Activated CD4-positive, alpha-beta memory T cell treated with anti-CD3 and anti-CD28 coated beads for 36 hours (primary cell): Measurements from ENCODE around the gene CHD5. TPM values are rescaled to one million over a fixed set of nuclear protein-coding genes. Genes with fewer than 3 reads are reported as not detected.

Experiments
- CTCF ChIA-PET: fragments of 350-600 bp; sonication (Branson Sonifier 250); formaldehyde crosslinking; loops from one replicate; lab custom pipeline; 2021; ENCODE audit warnings: antibody characterized with exemption, inconsistent platforms; lab: Charles Lee
- POLR2A ChIA-PET: fragments of 350-600 bp; sonication (Branson Sonifier 250); formaldehyde crosslinking; loops from one replicate; lab custom pipeline; 2021; ENCODE audit warnings: antibody characterized with exemption; lab: Charles Lee
- DNase-seq: peaks from one replicate; pipeline ENCODE4 v3.0.0-alpha.2; 2020
- H3K27ac Mint-ChIP-seq: one replicate; pipeline ENCODE4 v1.8.0; 2021; ENCODE audit warnings: mixed read lengths
- H3K27me3 Mint-ChIP-seq: one replicate; pipeline ENCODE4 v1.8.0; 2021; ENCODE audit warnings: mixed read lengths
- H3K36me3 Mint-ChIP-seq: one replicate; pipeline ENCODE4 v1.8.0; 2021; ENCODE audit warnings: mixed read lengths
- H3K4me1 Mint-ChIP-seq: one replicate; pipeline ENCODE4 v1.8.0; 2021; ENCODE audit warnings: low read depth, mixed read lengths
- H3K4me3 Mint-ChIP-seq: one replicate; pipeline ENCODE4 v1.8.0; 2021; ENCODE audit warnings: mild to moderate bottlenecking, mixed read lengths
- H3K9me3 Mint-ChIP-seq: one replicate; pipeline ENCODE4 v1.8.0; 2021; ENCODE audit warnings: mixed read lengths
- intact Hi-C: fragments of 100-400 bp; cut with micrococcal nuclease; formaldehyde crosslinking; loops from one replicate; pipeline ENCODE4 v1.15.1; 2023
- total RNA-seq, 2 experiments: library from RNA; stranded (reverse); gene quantifications; one replicate each; pipeline ENCODE4 v1.2.3, GENCODE V29; 2021

Gene CHD5
- total RNA-seq, 2 experiments from 2014 or later = 0.38 to 0.51 TPM

DNA sequence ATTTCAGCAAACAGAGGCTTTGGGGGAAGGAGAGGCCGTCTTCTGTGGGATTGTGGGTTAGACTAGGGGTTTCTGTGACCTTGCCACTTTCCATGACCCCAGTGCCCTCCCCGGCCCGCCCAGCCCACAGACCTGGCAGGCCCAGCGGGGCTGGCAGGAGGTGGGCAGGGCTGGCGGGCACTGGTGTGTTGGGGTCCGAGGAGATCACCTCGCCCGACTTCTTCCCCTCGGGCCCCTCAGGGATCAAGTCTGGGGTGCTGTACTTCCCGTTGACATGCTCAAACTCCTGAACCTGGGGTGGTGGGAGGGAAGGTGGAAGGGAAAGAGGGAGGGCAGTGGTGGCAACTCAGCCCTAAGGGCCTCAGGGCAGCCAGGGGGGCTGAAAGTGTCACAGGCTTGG lies 56.3 kb downstream of the CHD5 start:
- ChIA-PET CTCF (no interaction called here), POLR2A (no interaction called here)
- peaks cover 2% of the 10 kb centered on the region for H3K27me3 Mint-ChIP-seq
- H3K36me3 Mint-ChIP-seq = no peaks in the 10 kb centered on the region
- H3K4me1 Mint-ChIP-seq = peaks cover 2% of the 10 kb centered on the region
- H3K9me3 Mint-ChIP-seq = no peaks in the 10 kb centered on the region
- intact Hi-C loops = no loop called here
- DNase-seq = no peak
- no peak overlapping the region for H3K27ac Mint-ChIP-seq
- no peak overlapping the region for H3K4me3 Mint-ChIP-seq

DNA sequence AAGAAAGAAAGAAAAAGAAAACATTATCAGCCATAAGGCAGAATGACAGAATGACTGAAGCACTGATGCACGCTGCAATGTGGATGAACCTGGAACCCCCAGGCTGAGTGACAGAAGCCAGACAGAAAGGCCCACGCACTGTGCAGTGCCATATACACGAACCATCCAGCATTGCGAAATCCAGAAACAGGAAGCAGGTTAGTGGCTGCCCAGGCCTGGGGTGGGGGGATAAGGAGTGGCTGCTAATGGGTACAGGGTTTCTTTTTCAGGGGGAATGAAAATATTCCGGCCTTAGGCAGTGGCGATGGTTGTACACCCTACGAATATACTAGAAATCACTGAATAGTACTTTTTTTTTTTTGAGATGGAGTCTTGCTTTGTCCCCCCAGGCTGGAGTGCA lies 57.0 kb downstream of the CHD5 start:
- CTCF ChIA-PET = no interaction called here
- POLR2A ChIA-PET = no interaction called here
- H3K27ac Mint-ChIP-seq = no peak overlapping the region
- H3K27me3 Mint-ChIP-seq = peaks cover 2% of the 10 kb centered on the region
- no peak for DNase-seq
- H3K4me3 Mint-ChIP-seq = no peak overlapping the region
- H3K9me3 Mint-ChIP-seq = no peaks in the 10 kb centered on the region
- no peaks in the 10 kb centered on the region for H3K36me3 Mint-ChIP-seq
- H3K4me1 Mint-ChIP-seq = peaks cover 2% of the 10 kb centered on the region
- intact Hi-C loops = no loop called here

DNA sequence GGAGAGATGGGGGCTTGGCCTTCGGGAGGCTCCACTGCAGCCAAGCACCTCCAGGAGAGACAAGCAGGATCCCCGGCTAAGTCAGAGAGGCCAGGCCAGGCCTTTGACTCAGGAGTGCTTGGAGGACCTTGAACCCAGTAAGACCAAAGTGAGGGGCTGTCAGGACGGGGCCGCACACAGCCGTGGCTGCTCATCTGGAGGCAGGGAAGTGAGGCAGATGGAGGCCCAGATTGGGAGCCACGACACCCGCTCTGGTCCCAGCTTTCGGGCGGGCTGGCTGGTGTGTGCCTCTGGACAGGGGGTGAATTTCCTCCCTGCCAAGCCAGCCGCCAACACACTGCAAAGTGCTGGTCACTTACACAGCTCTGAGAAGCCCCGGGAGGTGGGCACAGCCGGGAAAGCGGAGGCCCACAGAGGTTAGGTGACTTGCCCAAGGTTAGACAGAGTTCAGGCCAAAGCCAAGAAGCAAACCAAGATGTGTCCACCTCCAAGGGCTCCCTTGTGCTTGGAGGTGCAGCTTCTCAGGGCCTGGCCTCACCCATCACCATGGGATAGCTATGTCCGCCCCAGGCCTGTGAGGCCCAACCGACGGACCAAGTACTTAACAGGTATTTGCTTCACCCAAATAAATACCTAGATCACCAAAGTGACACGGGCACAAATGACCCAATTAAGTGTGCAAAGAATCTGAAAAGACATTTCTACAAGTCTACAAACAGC lies 58.3 kb downstream of the CHD5 start:
- H3K27ac Mint-ChIP-seq = no peak overlapping the region
- peaks cover 2% of the 10 kb centered on the region for H3K27me3 Mint-ChIP-seq
- H3K4me1 Mint-ChIP-seq = no peaks in the 10 kb centered on the region
- intact Hi-C loops = loop anchor here (1.0 kb wide), 1 partner anchor 26 kb away; no protein-coding TSS in a partner anchor
- no peak overlapping the region for H3K4me3 Mint-ChIP-seq
- ChIA-PET CTCF (no interaction called here), POLR2A (no interaction called here)
- peaks cover 9% of the 10 kb centered on the region for H3K9me3 Mint-ChIP-seq
- DNase-seq = no peak
- H3K36me3 Mint-ChIP-seq = no peaks in the 10 kb centered on the region

DNA sequence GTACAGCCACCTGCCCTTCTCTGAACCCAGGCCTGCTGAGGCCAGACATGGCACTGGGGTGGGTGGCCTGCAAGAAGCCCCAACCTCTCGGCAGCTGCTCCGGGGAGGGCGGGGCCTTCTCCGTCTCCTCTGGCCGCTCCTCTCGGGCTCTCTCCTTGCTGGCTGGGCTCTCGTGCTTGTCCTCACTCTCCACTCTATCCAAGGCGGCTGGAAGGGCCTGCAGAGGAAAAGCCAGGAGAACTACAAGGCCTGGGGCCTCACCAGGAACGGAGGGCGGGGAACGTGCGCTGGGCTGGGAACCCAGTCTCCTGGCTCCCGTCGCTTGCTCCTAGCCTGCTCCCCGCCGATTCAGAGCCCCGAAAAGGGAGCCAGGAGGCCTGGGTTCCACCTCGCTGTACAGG lies 59.1 kb downstream of the CHD5 start:
- DNase-seq = no peak
- no peak overlapping the region for H3K27ac Mint-ChIP-seq
- H3K4me3 Mint-ChIP-seq = no peak overlapping the region
- H3K4me1 Mint-ChIP-seq = no peaks in the 10 kb centered on the region
- ChIA-PET CTCF (no interaction called here), POLR2A (no interaction called here)
- H3K27me3 Mint-ChIP-seq = peaks cover 2% of the 10 kb centered on the region
- intact Hi-C loops = loop anchor here (1.0 kb wide), 1 partner anchor 27 kb away; no protein-coding TSS in a partner anchor
- H3K9me3 Mint-ChIP-seq = peaks cover 16% of the 10 kb centered on the region
- H3K36me3 Mint-ChIP-seq = no peaks in the 10 kb centered on the region

DNA sequence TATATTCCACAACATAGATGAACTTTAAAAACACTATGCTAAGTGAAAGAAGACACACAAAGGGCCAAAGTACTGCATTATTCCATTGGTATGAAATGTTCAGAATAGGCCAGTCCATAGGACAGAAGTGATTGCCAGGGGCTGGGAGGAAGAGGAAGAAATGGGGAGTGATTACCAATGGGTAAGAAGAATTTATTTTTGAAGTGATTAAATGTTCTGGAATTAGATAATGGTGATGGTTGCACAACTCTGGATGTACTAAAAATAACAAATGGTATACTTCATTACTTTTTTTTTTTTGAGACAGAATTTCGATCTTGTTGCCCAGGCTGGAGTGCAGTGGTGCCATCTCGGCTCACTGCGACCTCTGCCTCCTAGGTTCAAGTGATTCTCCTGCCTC lies 61.7 kb downstream of the CHD5 start:
- ChIA-PET POLR2A (no interaction called here), CTCF (no interaction called here)
- H3K36me3 Mint-ChIP-seq = no peaks in the 10 kb centered on the region
- peaks cover 16% of the 10 kb centered on the region for H3K9me3 Mint-ChIP-seq
- H3K4me3 Mint-ChIP-seq = no peak overlapping the region
- H3K4me1 Mint-ChIP-seq = no peaks in the 10 kb centered on the region
- no peaks in the 10 kb centered on the region for H3K27me3 Mint-ChIP-seq
- no peak for DNase-seq
- intact Hi-C loops = no loop called here
- H3K27ac Mint-ChIP-seq = no peak overlapping the region

DNA sequence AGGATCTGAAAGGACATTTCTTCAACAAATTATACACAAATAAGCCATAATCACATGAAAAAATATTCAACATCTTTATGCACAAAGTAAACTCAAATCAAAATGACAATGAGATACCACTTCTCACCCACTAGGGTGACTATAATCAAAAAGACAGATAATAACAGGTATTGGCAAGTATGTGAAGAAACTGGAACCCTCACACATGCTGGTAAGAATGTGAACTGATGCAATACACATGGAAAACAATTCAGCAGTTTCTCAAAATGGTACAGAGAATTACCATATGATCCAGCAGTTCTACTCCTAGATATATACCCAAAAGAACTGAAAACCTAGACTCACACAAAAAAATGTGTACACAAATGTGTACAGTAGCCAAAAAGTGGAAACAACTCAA lies 62.5 kb downstream of the CHD5 start:
- Mint-ChIP-seq H3K27ac (no peak overlapping the region), H3K4me3 (no peak overlapping the region), H3K9me3 (peaks cover 16% of the 10 kb centered on the region), H3K36me3 (no peaks in the 10 kb centered on the region), H3K27me3 (no peaks in the 10 kb centered on the region), H3K4me1 (no peaks in the 10 kb centered on the region)
- intact Hi-C loops = no loop called here
- CTCF ChIA-PET = no interaction called here
- POLR2A ChIA-PET = no interaction called here
- no peak for DNase-seq

GRCh38 chr1:6117064-6117463 lies 63.1 kb downstream of the CHD5 start:
- POLR2A ChIA-PET = no interaction called here
- no peak overlapping the region for H3K27ac Mint-ChIP-seq
- CTCF ChIA-PET = interaction anchor here (0.6 kb wide), 1 partner anchor 87 kb away, joined by 3 read pairs; no protein-coding TSS in a partner anchor
- intact Hi-C loops = no loop called here
- no peak overlapping the region for H3K4me3 Mint-ChIP-seq
- peaks cover 16% of the 10 kb centered on the region for H3K9me3 Mint-ChIP-seq
- H3K27me3 Mint-ChIP-seq = no peaks in the 10 kb centered on the region
- H3K36me3 Mint-ChIP-seq = no peaks in the 10 kb centered on the region
- no peaks in the 10 kb centered on the region for H3K4me1 Mint-ChIP-seq
- no peak for DNase-seq

DNA sequence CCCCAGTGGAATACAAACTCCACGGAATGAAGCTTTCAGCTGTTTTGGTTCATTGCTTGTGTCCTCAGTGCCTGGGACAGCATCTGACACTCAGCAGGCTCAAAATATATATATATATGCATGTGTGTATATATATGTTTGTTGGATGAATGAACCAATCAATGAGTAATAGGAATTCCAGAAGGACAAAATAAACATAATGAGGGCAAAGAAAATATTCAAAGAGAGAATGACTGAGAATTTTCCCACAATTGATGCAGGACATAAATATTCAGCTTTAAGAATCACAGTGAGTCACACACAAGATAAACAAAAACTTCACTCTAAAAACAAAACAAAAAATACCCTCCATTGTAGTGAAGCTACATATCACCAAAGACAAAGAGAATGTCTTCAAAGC lies 64.0 kb downstream of the CHD5 start:
- Mint-ChIP-seq H3K27me3 (no peaks in the 10 kb centered on the region), H3K4me1 (no peaks in the 10 kb centered on the region), H3K9me3 (peaks cover 16% of the 10 kb centered on the region), H3K4me3 (no peak overlapping the region), H3K36me3 (no peaks in the 10 kb centered on the region), H3K27ac (no peak overlapping the region)
- ChIA-PET POLR2A (no interaction called here), CTCF (interaction anchor here (1.5 kb wide), 1 partner anchor 122 kb away, joined by 3 read pairs; no protein-coding TSS in a partner anchor)
- intact Hi-C loops = no loop called here
- no peak for DNase-seq

- POLR2A ChIA-PET = no interaction called here
- DNase-seq = no peak
- Mint-ChIP-seq H3K27ac (no peak overlapping the region), H3K4me1 (no peaks in the 10 kb centered on the region), H3K9me3 (peaks cover 16% of the 10 kb centered on the region), H3K4me3 (no peak overlapping the region), H3K27me3 (no peaks in the 10 kb centered on the region), H3K36me3 (no peaks in the 10 kb centered on the region)
- CTCF ChIA-PET = interaction anchor here (0.7 kb wide), 1 partner anchor 125 kb away, joined by 3 read pairs; no protein-coding TSS in a partner anchor
- intact Hi-C loops = no loop called here
Measured at GRCh38 chr1:6113745-6114144, 66.4 kb downstream of the CHD5 start.

- Mint-ChIP-seq H3K36me3 (no peaks in the 10 kb centered on the region), H3K27me3 (peaks cover 2% of the 10 kb centered on the region), H3K9me3 (peaks cover 16% of the 10 kb centered on the region), H3K4me3 (no peak overlapping the region), H3K4me1 (no peaks in the 10 kb centered on the region), H3K27ac (no peak overlapping the region)
- CTCF ChIA-PET = interaction anchor here (0.7 kb wide), 1 partner anchor 126 kb away, joined by 3 read pairs; no protein-coding TSS in a partner anchor
- intact Hi-C loops = no loop called here
- POLR2A ChIA-PET = no interaction called here
- no peak for DNase-seq
Measured at GRCh38 chr1:6113116-6113515, 67.0 kb downstream of the CHD5 start.

DNA sequence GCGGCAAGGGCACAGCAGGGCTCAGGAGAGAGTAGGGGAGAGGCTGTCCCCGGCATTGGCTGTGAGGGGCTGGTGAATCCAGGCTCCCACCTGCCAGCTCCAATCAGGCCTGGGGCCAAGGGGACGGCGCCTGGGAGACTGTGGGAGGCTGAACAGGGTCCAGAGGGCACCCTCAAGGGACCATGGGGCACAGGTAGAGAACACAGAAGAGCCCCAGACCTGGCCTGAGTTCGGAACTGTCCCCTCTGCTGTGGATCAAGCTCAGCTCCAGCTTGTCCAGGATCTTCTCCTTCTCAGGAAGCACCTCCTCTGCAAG lies 67.5 kb downstream of the CHD5 start:
- POLR2A ChIA-PET = no interaction called here
- H3K27me3 Mint-ChIP-seq = peaks cover 3% of the 10 kb centered on the region
- no peak for DNase-seq
- H3K36me3 Mint-ChIP-seq = no peaks in the 10 kb centered on the region
- intact Hi-C loops = no loop called here
- H3K9me3 Mint-ChIP-seq = peaks cover 13% of the 10 kb centered on the region
- H3K4me1 Mint-ChIP-seq = no peaks in the 10 kb centered on the region
- H3K4me3 Mint-ChIP-seq = no peak overlapping the region
- CTCF ChIA-PET = no interaction called here
- H3K27ac Mint-ChIP-seq = no peak overlapping the region

DNA sequence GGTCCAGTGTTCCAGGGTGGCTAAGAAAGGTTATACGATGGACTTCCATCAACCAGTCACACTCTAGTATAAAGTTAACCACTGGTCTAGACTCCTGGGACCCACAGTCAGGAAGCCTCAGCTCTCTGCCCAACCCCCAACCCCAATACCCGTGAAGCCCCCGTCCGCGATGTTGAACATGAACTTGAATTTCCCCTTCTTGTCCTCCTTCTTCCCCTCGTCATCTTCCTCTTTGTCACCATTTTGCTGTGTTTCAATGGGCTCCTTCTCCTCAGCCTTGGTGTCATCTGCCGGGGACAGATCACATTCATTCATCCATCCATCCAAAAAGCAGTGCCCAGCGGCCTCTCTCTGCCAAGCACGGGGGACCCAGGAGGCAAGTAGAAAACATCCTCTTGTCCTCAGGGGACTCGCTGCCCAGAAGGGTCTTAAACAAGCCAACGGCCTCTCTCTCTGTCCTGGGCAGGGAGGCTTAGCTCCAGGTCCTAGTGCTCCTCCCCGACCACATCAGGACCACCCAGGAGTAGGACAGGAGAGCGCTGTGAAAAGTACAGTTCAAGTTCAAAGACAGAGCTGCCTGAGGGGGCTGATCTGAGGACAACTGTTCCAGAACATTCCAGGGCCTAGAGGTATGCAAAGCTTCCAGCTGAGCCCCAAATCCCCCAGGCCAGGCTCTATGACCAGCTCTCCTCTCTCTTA lies 68.0 kb downstream of the CHD5 start:
- no peak for DNase-seq
- H3K4me1 Mint-ChIP-seq = no peaks in the 10 kb centered on the region
- peaks cover 10% of the 10 kb centered on the region for H3K9me3 Mint-ChIP-seq
- ChIA-PET CTCF (no interaction called here), POLR2A (no interaction called here)
- peaks cover 6% of the 10 kb centered on the region for H3K27me3 Mint-ChIP-seq
- intact Hi-C loops = no loop called here
- H3K36me3 Mint-ChIP-seq = no peaks in the 10 kb centered on the region
- H3K27ac Mint-ChIP-seq = no peak overlapping the region
- H3K4me3 Mint-ChIP-seq = no peak overlapping the region

GRCh38 chr1:6111571-6111970 lies 68.5 kb downstream of the CHD5 start:
- DNase-seq = no peak
- H3K36me3 Mint-ChIP-seq = no peaks in the 10 kb centered on the region
- peaks cover 6% of the 10 kb centered on the region for H3K27me3 Mint-ChIP-seq
- no peak overlapping the region for H3K4me3 Mint-ChIP-seq
- intact Hi-C loops = no loop called here
- POLR2A ChIA-PET = no interaction called here
- no peaks in the 10 kb centered on the region for H3K4me1 Mint-ChIP-seq
- no peak overlapping the region for H3K27ac Mint-ChIP-seq
- peaks cover 4% of the 10 kb centered on the region for H3K9me3 Mint-ChIP-seq
- CTCF ChIA-PET = no interaction called here
